ENCODE data around the gene GRIN3B. TPM values are rescaled to one million over a fixed set of nuclear protein-coding genes. Genes with fewer than 3 reads are reported as not detected.

The GRIN3B gene
- total RNA-seq, 2 experiments from 2014 or later, result 0.10 TPM; not detected in 1

- H3K27ac Mint-ChIP-seq, result no peak overlapping the region
- peaks cover 15% of the 10 kb centered on the region for H3K36me3 Mint-ChIP-seq (ENCODE audit: low read depth)
- H3K4me1 Mint-ChIP-seq (ENCODE audit: low read depth), result peaks cover 13% of the 10 kb centered on the region
- H3K27me3 Mint-ChIP-seq (ENCODE audit: low read depth), result no peaks in the 10 kb centered on the region
- no peak overlapping the region for H3K4me3 Mint-ChIP-seq
- CTCF ChIA-PET, result no interaction called here
- no peaks in the 10 kb centered on the region for H3K9me3 Mint-ChIP-seq
- DNase-seq, result no peak
- intact Hi-C loops (cut with micrococcal nuclease), result no loop called here
Measured at GRCh38 chr19:989381-990081, 10.7 kb upstream of the GRIN3B start.

DNA sequence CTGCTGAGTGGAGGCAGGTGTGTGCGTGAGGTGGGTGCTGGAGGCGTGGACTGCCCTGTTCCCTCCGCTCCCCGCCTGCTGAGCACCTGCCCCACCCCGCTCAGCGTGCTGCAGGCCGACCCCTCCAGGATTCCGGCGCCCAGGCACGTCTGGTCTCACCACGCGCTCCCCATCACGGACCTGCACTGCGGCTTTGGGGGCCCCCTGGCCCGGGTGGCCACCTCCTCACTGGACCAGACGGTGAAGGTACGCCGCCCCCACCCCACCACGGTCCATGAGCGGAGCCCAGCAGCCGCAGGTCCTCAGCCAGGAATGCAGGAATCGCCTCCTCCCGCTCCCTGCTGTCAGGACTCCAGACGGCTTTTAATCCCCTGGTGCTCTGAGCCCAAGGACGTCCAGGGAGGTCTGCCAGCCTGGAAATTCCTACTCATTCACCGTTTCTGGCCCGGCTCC is 10.1 kb upstream of the GRIN3B start:
- intact Hi-C loops (cut with micrococcal nuclease), result no loop called here
- H3K36me3 Mint-ChIP-seq (ENCODE audit: low read depth), result peaks cover 15% of the 10 kb centered on the region
- no peaks in the 10 kb centered on the region for H3K27me3 Mint-ChIP-seq (ENCODE audit: low read depth)
- H3K27ac Mint-ChIP-seq, result no peak overlapping the region
- DNase-seq, result no peak
- peaks cover 8% of the 10 kb centered on the region for H3K4me1 Mint-ChIP-seq (ENCODE audit: low read depth)
- H3K9me3 Mint-ChIP-seq, result no peaks in the 10 kb centered on the region
- CTCF ChIA-PET, result no interaction called here
- H3K4me3 Mint-ChIP-seq, result no peak overlapping the region

- DNase-seq, result no peak
- H3K36me3 Mint-ChIP-seq (ENCODE audit: low read depth), result peaks cover 15% of the 10 kb centered on the region
- peaks cover 3% of the 10 kb centered on the region for H3K4me1 Mint-ChIP-seq (ENCODE audit: low read depth)
- CTCF ChIA-PET, result no interaction called here
- no peaks in the 10 kb centered on the region for H3K27me3 Mint-ChIP-seq (ENCODE audit: low read depth)
- H3K4me3 Mint-ChIP-seq, result no peak overlapping the region
- no peak overlapping the region for H3K27ac Mint-ChIP-seq
- H3K9me3 Mint-ChIP-seq, result no peaks in the 10 kb centered on the region
- intact Hi-C loops (cut with micrococcal nuclease), result no loop called here
Measured at GRCh38 chr19:990746-991145, 9.5 kb upstream of the GRIN3B start.

DNA sequence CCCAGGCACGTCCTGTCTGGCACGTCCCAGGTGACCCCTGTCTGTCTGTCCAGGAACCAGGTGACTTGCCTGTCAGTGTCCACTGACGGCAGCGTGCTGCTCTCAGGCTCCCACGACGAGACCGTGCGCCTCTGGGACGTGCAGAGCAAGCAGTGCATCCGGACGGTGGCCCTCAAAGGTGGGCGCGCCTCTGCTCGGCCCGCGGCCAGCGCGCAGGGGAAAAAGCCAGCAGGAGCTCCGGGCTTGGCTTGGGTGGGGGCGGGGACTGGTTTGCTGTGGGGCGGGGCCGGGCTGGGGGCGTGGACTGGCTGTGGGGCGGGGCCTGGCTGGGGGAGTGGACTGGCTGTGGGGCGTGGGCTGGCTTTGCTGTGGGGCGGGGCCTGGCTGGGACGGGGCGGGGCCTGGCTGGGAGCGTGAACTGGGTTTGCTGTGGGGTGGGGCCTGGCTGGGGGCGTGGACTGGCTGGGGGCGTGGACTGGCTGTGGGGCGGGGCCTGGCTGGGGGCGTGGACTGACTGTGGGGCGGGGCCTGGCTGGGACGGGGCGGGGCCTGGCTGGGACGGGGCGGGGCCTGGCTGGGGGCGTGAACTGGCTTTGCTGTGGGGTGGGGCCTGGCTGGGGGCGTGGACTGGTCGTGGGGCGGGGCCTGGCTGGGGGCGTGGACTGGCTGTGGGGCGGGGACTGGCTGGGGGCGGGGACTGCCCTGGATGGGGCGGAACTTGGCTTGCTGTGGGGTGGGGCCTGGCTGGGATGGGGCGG is 8.9 kb upstream of the GRIN3B start:
- H3K9me3 Mint-ChIP-seq, result no peaks in the 10 kb centered on the region
- H3K27ac Mint-ChIP-seq, result no peak overlapping the region
- H3K4me3 Mint-ChIP-seq, result no peak overlapping the region
- H3K36me3 Mint-ChIP-seq (ENCODE audit: low read depth), result peaks cover 15% of the 10 kb centered on the region
- CTCF ChIA-PET, result no interaction called here
- H3K27me3 Mint-ChIP-seq (ENCODE audit: low read depth), result no peaks in the 10 kb centered on the region
- H3K4me1 Mint-ChIP-seq (ENCODE audit: low read depth), result peaks cover 8% of the 10 kb centered on the region
- intact Hi-C loops (cut with micrococcal nuclease), result no loop called here
- peak; percentile 71 for DNase-seq

- CTCF ChIA-PET, result no interaction called here
- intact Hi-C loops (cut with micrococcal nuclease), result no loop called here
- Mint-ChIP-seq H3K27ac (no peak overlapping the region), H3K36me3 (ENCODE audit: low read depth) (peaks cover 12% of the 10 kb centered on the region), H3K9me3 (no peaks in the 10 kb centered on the region), H3K4me1 (ENCODE audit: low read depth) (peaks cover 10% of the 10 kb centered on the region), H3K4me3 (no peak overlapping the region), H3K27me3 (ENCODE audit: low read depth) (no peaks in the 10 kb centered on the region)
- DNase-seq, result no peak
Measured at GRCh38 chr19:991932-992669, 8.1 kb upstream of the GRIN3B start.

- no peaks in the 10 kb centered on the region for H3K9me3 Mint-ChIP-seq
- no peak for DNase-seq
- H3K4me3 Mint-ChIP-seq, result no peak overlapping the region
- CTCF ChIA-PET, result no interaction called here
- H3K27ac Mint-ChIP-seq, result no peak overlapping the region
- intact Hi-C loops (cut with micrococcal nuclease), result no loop called here
- peaks cover 10% of the 10 kb centered on the region for H3K4me1 Mint-ChIP-seq (ENCODE audit: low read depth)
- H3K36me3 Mint-ChIP-seq (ENCODE audit: low read depth), result peaks cover 12% of the 10 kb centered on the region
- peaks cover 1% of the 10 kb centered on the region for H3K27me3 Mint-ChIP-seq (ENCODE audit: low read depth)
Measured at GRCh38 chr19:992670-993055, 7.6 kb upstream of the GRIN3B start.

DNA sequence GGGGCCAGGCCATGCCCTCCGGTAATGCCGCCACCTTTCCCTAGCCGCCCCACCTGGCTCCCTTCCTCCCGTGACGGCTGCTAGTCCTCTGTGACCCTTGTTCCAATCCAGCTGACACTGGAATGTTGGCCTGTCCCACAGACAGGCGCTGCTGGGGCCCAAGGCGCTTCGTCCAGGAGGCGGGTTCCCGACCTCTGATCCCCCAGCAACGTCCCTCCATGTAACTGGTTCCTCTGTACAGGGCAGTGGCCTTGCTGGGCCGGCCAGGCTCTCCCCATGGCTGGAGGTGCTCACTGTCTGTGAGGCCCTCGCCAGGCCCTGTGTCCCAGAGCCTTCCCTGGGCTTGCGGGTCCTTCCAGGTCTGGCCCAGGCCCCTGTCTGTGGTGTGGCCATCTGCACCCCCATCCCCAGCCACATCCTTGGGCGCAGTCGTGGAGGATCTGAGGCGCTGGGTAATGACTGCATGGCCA is 6.8 kb upstream of the GRIN3B start:
- DNase-seq, result no peak
- Mint-ChIP-seq H3K4me3 (no peak overlapping the region), H3K4me1 (ENCODE audit: low read depth) (peaks cover 10% of the 10 kb centered on the region), H3K36me3 (ENCODE audit: low read depth) (peaks cover 12% of the 10 kb centered on the region), H3K27ac (no peak overlapping the region), H3K9me3 (no peaks in the 10 kb centered on the region), H3K27me3 (ENCODE audit: low read depth) (peaks cover 7% of the 10 kb centered on the region)
- CTCF ChIA-PET, result no interaction called here
- intact Hi-C loops (cut with micrococcal nuclease), result no loop called here

- intact Hi-C loops (cut with micrococcal nuclease), result no loop called here
- H3K4me3 Mint-ChIP-seq, result no peak overlapping the region
- peaks cover 11% of the 10 kb centered on the region for H3K27me3 Mint-ChIP-seq (ENCODE audit: low read depth)
- peaks cover 10% of the 10 kb centered on the region for H3K36me3 Mint-ChIP-seq (ENCODE audit: low read depth)
- DNase-seq, result no peak
- peaks cover 10% of the 10 kb centered on the region for H3K4me1 Mint-ChIP-seq (ENCODE audit: low read depth)
- no peak overlapping the region for H3K27ac Mint-ChIP-seq
- CTCF ChIA-PET, result no interaction called here
- H3K9me3 Mint-ChIP-seq, result no peaks in the 10 kb centered on the region
Measured at GRCh38 chr19:993831-994393, 6.3 kb upstream of the GRIN3B start.

- no peak overlapping the region for H3K27ac Mint-ChIP-seq
- CTCF ChIA-PET, result no interaction called here
- peaks cover 15% of the 10 kb centered on the region for H3K4me1 Mint-ChIP-seq (ENCODE audit: low read depth)
- intact Hi-C loops (cut with micrococcal nuclease), result no loop called here
- H3K4me3 Mint-ChIP-seq, result no peak overlapping the region
- no peaks in the 10 kb centered on the region for H3K9me3 Mint-ChIP-seq
- peaks cover 17% of the 10 kb centered on the region for H3K27me3 Mint-ChIP-seq (ENCODE audit: low read depth)
- no peak for DNase-seq
- H3K36me3 Mint-ChIP-seq (ENCODE audit: low read depth), result peaks cover 10% of the 10 kb centered on the region
Measured at GRCh38 chr19:994516-994915, 5.7 kb upstream of the GRIN3B start.

GRCh38 chr19:995051-995827 is 5.0 kb upstream of the GRIN3B start:
- Mint-ChIP-seq H3K4me3 (no peak overlapping the region), H3K9me3 (no peaks in the 10 kb centered on the region), H3K36me3 (ENCODE audit: low read depth) (peaks cover 10% of the 10 kb centered on the region), H3K27ac (no peak overlapping the region), H3K4me1 (ENCODE audit: low read depth) (peaks cover 15% of the 10 kb centered on the region), H3K27me3 (ENCODE audit: low read depth) (peaks cover 20% of the 10 kb centered on the region)
- CTCF ChIA-PET, result interaction anchor here (0.6 kb wide), 1 partner anchor 93 kb away, joined by 3 read pairs; no protein-coding TSS in a partner anchor
- intact Hi-C loops (cut with micrococcal nuclease), result no loop called here
- no peak for DNase-seq

DNA sequence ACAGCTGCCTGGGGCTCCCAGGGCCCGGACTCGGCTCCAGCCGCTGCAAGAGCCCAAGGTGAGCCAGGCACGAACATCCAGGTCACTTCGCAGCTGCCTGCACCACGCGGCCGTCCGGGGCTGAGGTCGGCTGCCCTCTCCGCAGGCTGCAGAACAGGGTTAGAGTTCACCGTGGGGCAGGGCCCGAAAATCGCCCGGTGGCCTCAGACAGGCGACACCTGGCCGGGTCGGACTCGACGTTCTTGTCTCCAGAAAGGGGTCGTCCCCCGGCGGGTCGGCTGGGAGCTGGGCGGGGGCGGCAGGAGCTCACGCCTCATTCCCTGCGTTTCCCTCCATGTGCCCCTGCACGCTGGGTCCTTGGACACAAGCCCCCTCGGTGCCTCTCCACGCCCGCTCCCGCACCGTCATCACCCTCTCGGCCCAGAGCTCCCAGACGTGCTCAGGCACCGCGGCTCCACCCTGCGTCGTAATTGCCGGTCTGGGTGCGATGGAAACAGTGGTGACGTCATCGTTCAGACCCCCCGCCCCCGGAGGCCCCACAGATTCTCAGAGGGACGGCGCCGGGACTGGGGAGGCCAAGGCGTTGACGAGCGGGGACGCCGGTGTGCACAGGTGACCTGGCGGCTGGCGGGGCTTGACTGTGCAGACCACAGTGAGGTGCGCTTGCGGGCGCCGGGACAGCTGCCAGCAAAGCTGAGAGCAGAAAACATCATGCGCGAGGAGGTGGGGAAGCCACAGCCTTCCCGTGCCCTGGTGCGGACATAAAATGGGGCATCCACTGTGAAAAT is 4.0 kb upstream of the GRIN3B start:
- intact Hi-C loops (cut with micrococcal nuclease), result no loop called here
- CTCF ChIA-PET, result interaction anchor here (0.7 to 0.9 kb wide), 2 partner anchors 140 to 262 kb away, joined by 3 read pairs; no protein-coding TSS in a partner anchor
- peak overlapping the region; percentile 13 for H3K27ac Mint-ChIP-seq
- no peaks in the 10 kb centered on the region for H3K9me3 Mint-ChIP-seq
- H3K36me3 Mint-ChIP-seq (ENCODE audit: low read depth), result peaks cover 7% of the 10 kb centered on the region
- peak overlapping the region; percentile 24 for H3K4me3 Mint-ChIP-seq
- peak; percentile 75 for DNase-seq
- peaks cover 15% of the 10 kb centered on the region for H3K4me1 Mint-ChIP-seq (ENCODE audit: low read depth)
- H3K27me3 Mint-ChIP-seq (ENCODE audit: low read depth), result peaks cover 25% of the 10 kb centered on the region
